Natural killer cell (primary cell): ENCODE measurements around the gene FBXO31. TPM values are rescaled to one million over a fixed set of nuclear protein-coding genes. Genes with fewer than 3 reads are reported as not detected.
"Not testable (repeated sequence)": the region's sequence is repeated elsewhere in the genome, so short reads cannot be mapped to it uniquely, and the experiment has no call there.

Experiments used
- ATAC-seq, 3 donors: fragments of 150-1000 bp in 2 of 3; fragments of 200-7000 bp in 1 of 3; cut with Tn5 transposase; 1 replicate in 1 of 3; 2 replicates in 2 of 3; pipeline ENCODE4 v1.10.0; 2021; ENCODE audit warnings: mild to moderate bottlenecking in 2 of 3, moderate library complexity in 2 of 3
- DNase-seq, 2 donors: peaks; one replicate each; pipeline versions ENCODE4 v3.0.0 to v3.0.0-alpha.2; 2013 to 2021; ENCODE audit warnings: mixed read lengths in 1 of 2
- H3K27ac ChIP-seq: one replicate; pipeline ENCODE4 v1.5.1; 2013; ENCODE audit warnings: mild to moderate bottlenecking, low read length
- H3K27me3 ChIP-seq: one replicate; pipeline ENCODE4 v1.6.1; 2013; ENCODE audit warnings: low read length; ENCODE audit not compliant: control insufficient read depth, insufficient read depth
- H3K36me3 ChIP-seq: one replicate; pipeline ENCODE4 v1.6.1; 2013; ENCODE audit warnings: low read length; ENCODE audit not compliant: control insufficient read depth, insufficient read depth
- H3K4me1 ChIP-seq: one replicate; pipeline ENCODE4 v1.6.1; 2013; ENCODE audit warnings: low read length; ENCODE audit not compliant: control insufficient read depth, insufficient read depth
- H3K4me3 ChIP-seq: one replicate; pipeline ENCODE4 v1.5.1; 2013; ENCODE audit warnings: low read length
- H3K9me3 ChIP-seq: one replicate; pipeline ENCODE4 v1.6.1; 2013; ENCODE audit warnings: low read length; ENCODE audit not compliant: control insufficient read depth, insufficient read depth
- H3K27ac Mint-ChIP-seq, 2 donors: one replicate each; pipeline ENCODE4 v1.8.0; 2022; ENCODE audit warnings: mild to moderate bottlenecking in 2 of 2, mixed read lengths in 2 of 2, moderate library complexity in 1 of 2
- H3K27me3 Mint-ChIP-seq, 2 donors: one replicate each; pipeline ENCODE4 v1.8.0; 2022; ENCODE audit warnings: low read depth in 2 of 2, mixed read lengths in 2 of 2
- H3K36me3 Mint-ChIP-seq: one replicate; pipeline ENCODE4 v1.8.0; 2022; ENCODE audit warnings: mixed read lengths
- H3K4me1 Mint-ChIP-seq, 2 donors: one replicate each; pipeline ENCODE4 v1.8.0; 2022; ENCODE audit warnings: mixed read lengths in 2 of 2
- H3K4me3 Mint-ChIP-seq: one replicate; pipeline ENCODE4 v1.8.0; 2022; ENCODE audit warnings: mild to moderate bottlenecking, moderate library complexity, mixed read lengths
- H3K9me3 Mint-ChIP-seq, 2 donors: one replicate each; pipeline ENCODE4 v1.8.0; 2022; ENCODE audit warnings: mixed read lengths in 2 of 2
- WGBS: methylation state at CpG from one replicate; pipeline ENCODE4 v1.1.7; 2013; ENCODE audit warnings: missing lambda C conversion rate; ENCODE audit not compliant: insufficient coverage; 5-methylcytosine and 5-hydroxymethylcytosine counted together
- intact Hi-C: fragments of 100-400 bp; cut with micrococcal nuclease; formaldehyde crosslinking; loops from one replicate; pipeline ENCODE4 v1.14.2; 2022
- total RNA-seq, 4 donors: library from RNA; stranded (reverse); fragments of 120-200 nt in 1 of 4; gene quantifications; one replicate each; pipeline versions ENCODE4 v1.2.3 to v1.2.4, GENCODE V29; 2013 to 2022
- TF ChIP-seq, protein P1 (sequence below): fragments of 200-600 bp; IDR thresholded peaks from one replicate; pipeline ENCODE4 v1.8.0; 2022; ENCODE audit warnings: antibody characterized with exemption

Gene FBXO31
- total RNA-seq, 3 donors from 2014 or later (not counting 1 experiment from before 2014, with no cell fraction given), result 32.2 to 47.2 (median 37.6) TPM

DNA sequence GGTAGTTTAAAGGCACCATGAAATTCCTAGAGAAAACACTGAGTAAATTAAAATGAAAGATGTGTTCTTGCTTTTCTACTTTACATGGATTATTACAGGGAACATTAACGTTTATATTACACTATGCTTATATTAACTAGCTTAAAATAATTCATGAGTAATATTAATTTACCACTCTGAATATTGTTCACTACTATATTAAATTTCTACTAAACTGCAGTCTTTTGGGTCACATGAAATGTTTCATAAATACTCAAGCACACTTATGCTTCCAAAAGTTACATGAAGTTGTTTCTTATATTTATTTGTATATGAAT lies 5.2 kb upstream of the FBXO31 start:
- Mint-ChIP-seq H3K36me3 (no peaks in the 10 kb centered on the region), H3K4me1 (peaks cover 44 to 52% of the 10 kb centered on the region in 2 donors), H3K27ac (peak overlapping the region; percentile 95 to 97), H3K27me3 (no peaks in the 10 kb centered on the region), H3K9me3 (no peaks in the 10 kb centered on the region), H3K4me3 (peak overlapping the region; percentile 61)
- H3K36me3 ChIP-seq, result no peaks in the 10 kb centered on the region
- H3K4me1 ChIP-seq, result peaks cover 39% of the 10 kb centered on the region
- WGBS, result no CpG with 5 or more reads among the region's 1 CpG
- ATAC-seq (no peak), DNase-seq (no peak)
- peak overlapping the region; percentile 80 for H3K27ac ChIP-seq
- no peaks in the 10 kb centered on the region for H3K27me3 ChIP-seq
- no peaks in the 10 kb centered on the region for H3K9me3 ChIP-seq
- peak overlapping the region; percentile 9 for H3K4me3 ChIP-seq
- intact Hi-C loops, result loop anchor here (2.0 to 5.0 kb wide), 2 partner anchors 72 to 1264 kb away; partner anchors contain the start of genes C16orf95 and CYBA
- TF ChIP-seq, protein P1, sequence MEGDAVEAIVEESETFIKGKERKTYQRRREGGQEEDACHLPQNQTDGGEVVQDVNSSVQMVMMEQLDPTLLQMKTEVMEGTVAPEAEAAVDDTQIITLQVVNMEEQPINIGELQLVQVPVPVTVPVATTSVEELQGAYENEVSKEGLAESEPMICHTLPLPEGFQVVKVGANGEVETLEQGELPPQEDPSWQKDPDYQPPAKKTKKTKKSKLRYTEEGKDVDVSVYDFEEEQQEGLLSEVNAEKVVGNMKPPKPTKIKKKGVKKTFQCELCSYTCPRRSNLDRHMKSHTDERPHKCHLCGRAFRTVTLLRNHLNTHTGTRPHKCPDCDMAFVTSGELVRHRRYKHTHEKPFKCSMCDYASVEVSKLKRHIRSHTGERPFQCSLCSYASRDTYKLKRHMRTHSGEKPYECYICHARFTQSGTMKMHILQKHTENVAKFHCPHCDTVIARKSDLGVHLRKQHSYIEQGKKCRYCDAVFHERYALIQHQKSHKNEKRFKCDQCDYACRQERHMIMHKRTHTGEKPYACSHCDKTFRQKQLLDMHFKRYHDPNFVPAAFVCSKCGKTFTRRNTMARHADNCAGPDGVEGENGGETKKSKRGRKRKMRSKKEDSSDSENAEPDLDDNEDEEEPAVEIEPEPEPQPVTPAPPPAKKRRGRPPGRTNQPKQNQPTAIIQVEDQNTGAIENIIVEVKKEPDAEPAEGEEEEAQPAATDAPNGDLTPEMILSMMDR, result no peak

DNA sequence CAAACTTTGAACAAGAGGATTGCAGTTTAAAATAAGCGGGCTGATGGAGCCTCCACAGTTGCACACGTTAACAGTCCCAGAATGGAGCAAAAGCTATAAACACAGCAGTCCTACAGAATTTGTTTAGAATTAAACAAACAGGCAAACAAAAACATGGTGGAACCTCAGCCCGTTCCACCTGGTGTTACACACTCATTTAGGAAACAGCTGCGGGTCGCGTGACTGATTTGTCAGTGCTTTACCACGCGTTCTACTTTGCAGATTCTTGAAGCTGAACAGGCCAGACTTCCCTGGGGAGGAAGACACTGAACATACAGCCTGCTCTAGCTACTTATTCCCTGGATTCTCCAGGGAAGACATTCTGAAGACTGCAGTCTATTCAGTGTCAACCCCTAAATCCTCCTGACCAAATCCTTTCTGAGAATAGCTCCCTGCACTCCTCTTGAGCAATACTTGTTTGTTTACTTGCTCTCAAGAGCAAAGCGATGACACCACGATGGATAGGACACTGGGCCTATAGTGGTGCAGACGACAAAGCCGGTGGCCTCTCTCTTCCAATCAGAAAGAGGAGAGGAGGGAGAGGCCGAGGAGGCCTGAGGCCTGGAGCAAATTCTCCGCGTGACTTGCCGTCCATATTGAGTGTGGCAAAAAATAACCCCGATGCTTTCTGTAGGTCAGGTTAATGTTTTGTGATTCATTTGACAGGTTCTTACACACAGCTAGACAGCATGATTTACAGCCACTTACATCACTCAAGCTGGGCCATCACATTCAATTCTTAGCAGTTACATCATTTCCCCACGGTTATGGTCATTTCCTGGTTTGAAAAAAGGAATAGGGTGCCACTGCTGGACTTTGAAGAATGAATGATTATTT lies 4.6 kb upstream of the FBXO31 start:
- Histone ChIP-seq H3K4me3 (peak overlapping the region; percentile 9), H3K27me3 (no peaks in the 10 kb centered on the region), H3K36me3 (no peaks in the 10 kb centered on the region), H3K27ac (peak overlapping the region; percentile 80), H3K4me1 (peaks cover 33% of the 10 kb centered on the region), H3K9me3 (no peaks in the 10 kb centered on the region)
- no peaks in the 10 kb centered on the region for H3K27me3 Mint-ChIP-seq
- DNase-seq (peak; percentile 79 to 96), ATAC-seq (peak; percentile 64 to 83 (median 67))
- H3K4me1 Mint-ChIP-seq, result peaks cover 39 to 48% of the 10 kb centered on the region in 2 donors
- intact Hi-C loops, result loop anchor here (2.0 to 5.0 kb wide), 2 partner anchors 71 to 1264 kb away; partner anchors contain the start of genes C16orf95 and CYBA
- no peaks in the 10 kb centered on the region for H3K9me3 Mint-ChIP-seq
- H3K36me3 Mint-ChIP-seq, result no peaks in the 10 kb centered on the region
- H3K4me3 Mint-ChIP-seq, result peak overlapping the region; percentile 61
- WGBS, result 8% methylated on average over 18 of the region's 18 CpGs
- TF ChIP-seq, protein P1, result no peak
- H3K27ac Mint-ChIP-seq, result peak overlapping the region; percentile 95 to 97

- H3K9me3 Mint-ChIP-seq, H3K36me3 Mint-ChIP-seq, H3K9me3 ChIP-seq, H3K36me3 ChIP-seq, DNase-seq, H3K27me3 Mint-ChIP-seq, H3K27me3 ChIP-seq, ATAC-seq: not testable (repeated sequence)
- Histone ChIP-seq H3K4me1 (peaks cover 32% of the 10 kb centered on the region), H3K27ac (peak overlapping the region; percentile 86), H3K4me3 (peak overlapping the region; percentile 80)
- Mint-ChIP-seq H3K4me1 (peaks cover 54 to 60% of the 10 kb centered on the region in 2 donors), H3K4me3 (peak overlapping the region; percentile 65), H3K27ac (peak overlapping the region; percentile 95 to 97)
- WGBS, result 87% methylated on average over 11 of the region's 12 CpGs
- intact Hi-C loops, result loop anchor here (5.0 kb wide), 1 partner anchor 1267 kb away; the partner anchor contains the start of gene CYBA
Measured at GRCh38 chr16:87384875-87385167, 1.2 kb upstream of the FBXO31 start.

DNA sequence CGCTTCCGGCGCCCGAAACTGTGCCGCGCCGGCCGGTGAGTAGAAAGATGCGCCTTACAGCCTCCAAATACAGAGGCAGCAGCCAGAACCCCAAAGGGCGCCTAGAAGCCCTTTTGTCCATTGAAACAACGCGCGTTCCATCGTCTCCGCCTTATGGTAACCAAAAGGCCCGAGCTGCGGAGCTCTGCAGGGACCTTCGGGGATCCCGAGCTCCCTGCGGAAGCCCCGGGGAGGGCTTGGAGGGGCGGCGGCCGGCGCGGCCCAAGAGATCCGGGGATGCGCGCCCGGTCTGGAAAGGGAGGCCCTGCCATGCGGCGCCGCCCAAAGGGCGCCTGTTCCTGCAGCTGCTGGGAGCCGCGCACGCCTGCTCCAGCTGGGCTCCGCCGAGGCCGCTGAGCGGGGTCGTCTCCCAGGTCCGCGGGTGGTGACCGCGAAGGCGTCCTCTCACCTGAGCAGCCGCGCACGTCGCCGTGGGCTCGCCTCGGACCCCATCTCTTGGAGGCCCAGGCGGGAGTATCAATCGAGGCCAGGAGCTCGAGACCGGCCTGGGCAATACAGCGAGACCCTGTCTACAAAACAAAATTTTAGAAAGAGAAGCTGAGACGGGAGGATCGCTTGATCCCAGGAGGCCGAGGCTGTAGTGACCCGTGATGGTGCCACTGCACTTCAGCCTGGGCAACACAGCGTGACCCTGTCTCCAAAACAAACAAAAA lies 742 bp upstream of the FBXO31 start:
- H3K4me3 Mint-ChIP-seq, result peak overlapping the region; percentile 95
- DNase-seq (no peak), ATAC-seq (no peak)
- Histone ChIP-seq H3K9me3 (no peaks in the 10 kb centered on the region), H3K27ac (peak overlapping the region; percentile 86), H3K4me1 (peaks cover 31% of the 10 kb centered on the region), H3K27me3 (no peaks in the 10 kb centered on the region), H3K4me3 (peak overlapping the region; percentile 80), H3K36me3 (no peaks in the 10 kb centered on the region)
- H3K36me3 Mint-ChIP-seq, result no peaks in the 10 kb centered on the region
- intact Hi-C loops, result no loop called here
- peak overlapping the region; percentile 95 to 97 for H3K27ac Mint-ChIP-seq
- TF ChIP-seq, protein P1, result no peak
- no peaks in the 10 kb centered on the region for H3K9me3 Mint-ChIP-seq
- H3K27me3 Mint-ChIP-seq, result no peaks in the 10 kb centered on the region
- H3K4me1 Mint-ChIP-seq, result peaks cover 52 to 60% of the 10 kb centered on the region in 2 donors
- WGBS, result 9% methylated on average over 64 of the region's 64 CpGs
